GM12864 (cell line): Measurements from ENCODE around the gene ARL6IP5.

Experiments used
- DNase-seq: peaks from one replicate; pipeline ENCODE4 v3.0.0-alpha.2; 2011; ENCODE audit warnings: low read depth
- H3K4me3 ChIP-seq: 2 replicates; pipeline ENCODE4 v1.5.1; 2011; ENCODE audit warnings: mild to moderate bottlenecking, low read depth, low read length, control low read depth
- CTCF ChIP-seq: IDR thresholded peaks from 2 replicates; pipeline ENCODE4 v1.5.1; 2011; ENCODE audit warnings: low read depth, mild to moderate bottlenecking, moderate library complexity, low read length, control low read depth, inconsistent platforms; ENCODE audit errors: missing control alignments

The ARL6IP5 gene

GRCh38 chr3:69094467-69095205, 9.9 kb downstream of the ARL6IP5 start:
- H3K4me3 ChIP-seq: no peak overlapping the region
- no peak for DNase-seq
- TF ChIP-seq CTCF: no peak

GRCh38 chr3:69095636-69096035, 10.9 kb downstream of the ARL6IP5 start:
- no peak for TF ChIP-seq CTCF
- H3K4me3 ChIP-seq: no peak overlapping the region
- DNase-seq: no peak

- no peak overlapping the region for H3K4me3 ChIP-seq
- no peak for TF ChIP-seq CTCF
- no peak for DNase-seq
Measured at GRCh38 chr3:69096299-69096698, 11.6 kb downstream of the ARL6IP5 start.

- H3K4me3 ChIP-seq: no peak overlapping the region
- TF ChIP-seq CTCF: no peak
- no peak for DNase-seq
Measured at GRCh38 chr3:69097407-69098086, 12.8 kb downstream of the ARL6IP5 start.

- no peak for TF ChIP-seq CTCF
- DNase-seq: no peak
Measured at GRCh38 chr3:69099576-69099975, 14.8 kb downstream of the ARL6IP5 start.

GRCh38 chr3:69102384-69102783, 17.6 kb downstream of the ARL6IP5 start:
- DNase-seq: no peak
- no peak for TF ChIP-seq CTCF
- H3K4me3 ChIP-seq: no peak overlapping the region

More at GRCh38 chr3:69099576-69099975, 14.8 kb downstream of the ARL6IP5 start:
- no peak overlapping the region for H3K4me3 ChIP-seq
